GM10248 (cell line): Measurements from ENCODE around the gene SMIM14.
A peak's percentile ranks its signal among the peaks of the same experiment; 100 is the strongest.

ENCODE experiments used
- CTCF ChIA-PET: fragments of 300-600 bp; sonication (Branson Sonifier 250); formaldehyde crosslinking; extraction: SDS; loops from one replicate; lab custom pipeline; 2021; ENCODE audit warnings: antibody characterized with exemption; lab: Yijun Ruan, JAX
- POLR2A ChIA-PET: fragments of 350-650 bp; sonication (Branson Sonifier 250); formaldehyde crosslinking; extraction: SDS; loops from one replicate; lab custom pipeline; 2020; ENCODE audit warnings: antibody characterized with exemption; lab: Yijun Ruan, JAX
- DNase-seq: peaks from one replicate; pipeline ENCODE4 v3.0.0; 2012; ENCODE audit errors: extremely low spot score
- CTCF ChIP-seq: IDR thresholded peaks from 2 replicates; pipeline ENCODE4 v1.5.1; 2012; ENCODE audit warnings: mild to moderate bottlenecking, low read depth; ENCODE audit errors: extremely low read depth, missing control alignments, control extremely low read depth

SMIM14 gene

GRCh38 chr4:39587881-39588280 is 50.8 kb downstream of the SMIM14 start:
- CTCF ChIA-PET: interaction anchor here (0.9 kb wide), 1 partner anchor 12 kb away, joined by 3 read pairs; no protein-coding TSS in a partner anchor
- no peak for DNase-seq
- no peak for TF ChIP-seq CTCF
- POLR2A ChIA-PET: no interaction called here

GRCh38 chr4:39574946-39575345 is 63.7 kb downstream of the SMIM14 start:
- POLR2A ChIA-PET: interaction anchor here (0.6 kb wide), 3 partner anchors 18 to 950 kb away, joined by 3 to 4 read pairs (median 3); no protein-coding TSS in a partner anchor
- DNase-seq: no peak
- CTCF ChIA-PET: interaction anchor here (0.9 to 2.3 kb wide), 8 partner anchors 9 to 403 kb away, joined by 3 to 7 read pairs (median 3); partner anchors contain the start of gene PDS5A
- TF ChIP-seq CTCF: no peak

- POLR2A ChIA-PET: no interaction called here
- CTCF ChIA-PET: no interaction called here
- TF ChIP-seq CTCF: no peak
These were observed 67.2 kb downstream of the SMIM14 start for GRCh38 chr4:39571504-39571903.

GRCh38 chr4:39571054-39571453 is 67.6 kb downstream of the SMIM14 start:
- CTCF ChIA-PET: no interaction called here
- TF ChIP-seq CTCF: no peak
- POLR2A ChIA-PET: no interaction called here
- DNase-seq: no peak

More at GRCh38 chr4:39571504-39571903, 67.2 kb downstream of the SMIM14 start:
- no peak for DNase-seq

GRCh38 chr4:39569209-39569608 is 69.5 kb downstream of the SMIM14 start:
- TF ChIP-seq CTCF: no peak
- DNase-seq: no peak
- ChIA-PET POLR2A (no interaction called here), CTCF (interaction anchor here (0.8 to 2.5 kb wide), 9 partner anchors 8 to 100 kb away, joined by 3 to 15 read pairs (median 4); no protein-coding TSS in a partner anchor)

- TF ChIP-seq CTCF: no peak
- CTCF ChIA-PET: interaction anchor here (0.8 to 2.5 kb wide), 9 partner anchors 9 to 100 kb away, joined by 3 to 15 read pairs (median 4); no protein-coding TSS in a partner anchor
- peak; percentile 57 for DNase-seq
- POLR2A ChIA-PET: no interaction called here
These were observed 69.9 kb downstream of the SMIM14 start for GRCh38 chr4:39568805-39569204.
